HG03457 (cell line): ENCODE measurements around the gene TAF4.

ENCODE experiments used
- ATAC-seq: cut with Tn5 transposase; IDR thresholded peaks from one replicate; pipeline ENCODE4 v1.9.1; 2021; ENCODE audit warnings: moderate number of reproducible peaks; ENCODE audit not compliant: unreplicated experiment

The TAF4 gene

DNA sequence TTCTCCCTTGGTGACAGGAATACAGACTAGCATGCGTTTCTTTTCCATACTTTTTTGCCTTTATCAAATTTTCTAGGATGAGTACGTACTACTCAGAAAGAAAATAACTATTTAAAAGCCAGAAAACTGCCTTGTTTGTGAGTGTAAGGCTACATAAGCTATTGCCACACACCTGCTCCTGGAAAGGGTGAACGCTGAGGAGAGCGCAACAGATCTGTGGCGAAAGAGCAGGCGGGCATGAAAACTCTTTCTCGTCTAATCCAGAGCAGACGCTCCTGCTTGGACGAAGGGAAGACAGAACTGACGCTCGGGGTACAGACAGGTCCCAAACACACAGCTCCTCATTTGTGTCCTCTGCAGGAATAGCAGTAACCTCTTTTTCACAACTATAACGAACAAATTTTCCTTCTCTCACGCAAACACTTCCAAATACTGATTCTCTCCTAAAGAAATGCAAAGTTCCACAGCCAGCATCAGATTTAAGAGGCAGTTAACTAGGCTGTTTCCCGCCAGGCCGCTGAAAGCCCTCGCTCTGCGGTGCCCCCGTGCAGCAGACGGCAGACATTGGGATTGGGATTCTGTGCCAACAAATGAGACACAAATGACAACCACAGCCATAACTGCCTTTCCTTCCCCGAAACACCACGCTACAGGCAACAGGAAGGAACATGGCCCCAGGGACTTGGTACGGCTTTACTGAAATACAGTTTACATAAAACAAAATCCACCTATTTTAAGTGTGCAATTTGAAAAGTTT lies 20.0 kb downstream of the TAF4 start:
- ATAC-seq = no peak

DNA sequence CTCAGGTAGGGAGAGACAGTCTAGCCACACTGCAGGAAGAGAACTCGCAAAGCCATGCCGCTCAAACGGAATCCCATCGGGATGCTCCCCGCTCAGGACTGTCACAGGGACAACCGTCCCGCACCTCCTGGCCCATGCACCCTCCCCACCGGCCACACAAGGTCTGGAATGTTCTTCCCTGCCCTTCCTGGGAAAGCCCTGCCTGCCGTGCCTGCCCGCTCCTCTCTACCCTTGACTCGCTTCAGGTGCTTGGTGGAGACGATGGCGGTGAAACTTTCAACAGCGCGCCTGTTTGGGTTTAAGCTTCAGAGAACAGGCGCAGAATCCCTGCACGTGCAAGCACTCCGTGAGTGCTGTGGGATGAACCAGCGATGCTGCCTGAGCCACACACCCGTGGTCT lies 20.6 kb downstream of the TAF4 start:
- no peak for ATAC-seq

DNA sequence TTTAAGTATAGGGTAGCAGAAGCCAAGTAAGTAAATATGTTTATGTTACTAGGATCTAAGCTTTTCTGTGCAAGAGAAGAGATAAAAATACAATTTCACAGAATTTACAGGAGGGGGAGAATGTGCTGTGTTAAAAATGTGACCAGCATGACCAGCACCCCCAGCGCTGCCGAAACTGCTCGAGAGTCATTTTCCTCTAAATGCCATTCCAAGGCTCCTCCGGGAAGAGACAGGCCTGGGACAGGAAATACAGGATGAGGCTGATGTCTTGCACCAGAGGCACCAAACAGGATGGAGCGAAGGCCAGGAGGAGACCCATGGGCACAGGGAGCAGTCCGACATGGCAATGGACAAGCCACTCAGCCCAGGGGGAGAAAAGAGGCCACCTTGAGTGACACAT lies 21.1 kb downstream of the TAF4 start:
- no peak for ATAC-seq

DNA sequence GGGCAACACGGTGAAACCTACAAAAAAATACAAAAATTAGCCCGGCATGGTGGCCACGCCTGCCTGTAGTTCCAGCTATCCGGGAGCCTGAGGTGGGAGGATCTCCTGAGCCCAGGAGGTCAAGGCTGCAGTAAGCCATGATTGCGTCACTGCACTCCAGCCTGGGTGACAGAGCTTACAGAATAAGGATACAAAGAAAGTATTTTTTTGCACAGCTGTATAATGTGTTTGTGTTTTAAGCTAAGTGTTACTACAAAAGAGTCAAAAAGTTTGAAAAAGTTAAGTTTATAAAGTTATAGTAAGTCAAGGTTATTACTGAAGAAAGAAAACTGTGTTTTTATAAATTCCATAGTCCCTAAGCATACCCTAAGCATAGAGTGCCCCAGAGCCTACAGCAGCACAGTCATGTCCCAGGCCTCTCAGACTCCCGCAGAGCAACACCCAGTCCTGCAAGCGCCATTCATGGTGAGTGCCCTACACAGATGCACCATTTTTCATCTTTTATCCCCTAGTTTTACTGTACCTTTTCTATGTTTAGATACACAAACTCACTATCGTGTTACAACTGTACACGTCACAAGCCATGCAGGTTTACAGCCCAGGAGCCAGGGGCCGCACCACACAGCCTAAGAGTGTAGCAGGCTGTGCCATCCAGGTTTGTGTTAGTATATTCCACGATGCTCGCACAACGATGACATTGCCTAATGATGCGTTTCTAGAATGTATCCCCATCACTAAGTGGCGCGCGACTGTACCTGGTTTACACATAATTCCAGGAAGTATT lies 22.4 kb downstream of the TAF4 start:
- no peak for ATAC-seq

DNA sequence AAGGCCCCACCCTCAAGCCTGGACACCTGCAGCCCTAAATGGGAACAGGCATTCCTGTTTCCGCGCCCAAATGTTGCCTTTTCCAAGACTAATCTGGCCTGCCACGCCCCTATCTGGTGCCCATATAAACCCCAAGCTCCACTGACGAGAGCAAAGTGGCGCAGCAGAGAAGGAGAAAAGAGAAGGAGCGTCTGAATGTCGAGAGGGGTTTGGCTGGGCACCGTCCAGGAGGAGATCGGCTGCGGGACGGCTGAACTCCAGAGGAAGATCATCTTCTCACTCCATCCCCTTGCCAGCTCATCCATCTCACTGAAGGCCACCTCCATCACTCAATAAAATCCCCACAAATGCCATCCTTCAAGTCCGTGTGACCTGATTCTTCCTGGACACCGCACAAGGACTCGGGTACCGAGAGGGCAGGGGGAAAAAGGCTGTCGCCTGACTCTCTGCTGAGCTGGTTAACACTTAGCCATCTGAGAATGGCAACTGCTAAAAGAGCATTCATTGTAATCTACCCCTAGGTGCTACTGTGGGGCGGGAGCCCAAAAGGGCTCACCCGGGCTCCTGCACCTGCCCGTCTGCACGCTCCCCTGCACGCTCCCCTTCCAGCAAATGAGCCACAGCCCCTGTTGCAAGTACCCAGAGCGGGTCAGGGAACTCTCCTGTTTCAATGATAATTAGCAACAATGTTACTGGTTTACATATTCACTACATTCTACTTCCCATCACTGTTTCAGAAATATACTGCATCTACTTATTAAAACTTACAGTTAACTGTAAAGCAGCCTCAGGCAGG lies 23.5 kb downstream of the TAF4 start:
- no peak for ATAC-seq

DNA sequence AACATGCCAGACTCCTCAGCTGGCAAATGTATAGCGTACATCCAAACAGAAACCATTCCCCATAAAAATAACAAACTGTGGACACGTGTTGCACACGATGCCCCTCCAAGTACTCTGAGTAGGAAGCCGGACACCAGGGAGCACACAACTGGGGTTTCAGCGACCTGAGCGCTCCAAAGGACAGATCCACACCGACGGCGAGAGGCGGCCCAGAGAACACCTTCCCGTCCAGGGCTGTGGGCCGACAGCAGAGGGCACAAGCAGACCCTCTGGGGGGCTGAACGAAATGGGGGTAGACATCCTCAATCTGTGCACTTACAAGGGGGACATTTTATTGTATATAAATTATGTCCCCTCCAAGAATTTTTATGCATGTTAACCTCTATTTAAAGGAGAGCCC lies 24.7 kb downstream of the TAF4 start:
- no peak for ATAC-seq

DNA sequence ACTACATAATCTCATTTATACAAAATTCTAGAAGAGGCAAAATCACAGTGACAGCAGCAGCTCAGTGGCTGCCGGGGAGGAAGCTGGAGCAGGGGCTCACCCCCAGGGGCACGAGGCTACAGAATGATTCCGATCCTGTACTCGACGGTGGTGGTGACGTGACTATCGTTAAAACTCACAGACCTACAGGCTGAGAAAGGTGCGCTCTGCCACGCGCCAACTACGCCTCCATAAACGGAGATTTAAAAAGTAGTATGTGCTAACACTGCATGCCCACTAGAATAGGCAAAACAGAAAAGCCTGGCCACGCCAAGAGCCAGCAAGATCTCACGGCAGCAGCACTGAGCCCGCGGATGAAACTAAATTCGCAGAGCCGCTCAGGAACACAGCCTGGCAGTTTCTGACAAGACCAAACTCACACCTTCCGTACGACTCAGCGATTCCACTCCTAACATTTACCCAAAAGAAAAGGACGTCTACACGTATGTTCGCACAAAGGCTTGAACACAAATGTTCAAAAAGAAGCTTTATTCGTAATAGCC lies 25.2 kb downstream of the TAF4 start:
- ATAC-seq = no peak

DNA sequence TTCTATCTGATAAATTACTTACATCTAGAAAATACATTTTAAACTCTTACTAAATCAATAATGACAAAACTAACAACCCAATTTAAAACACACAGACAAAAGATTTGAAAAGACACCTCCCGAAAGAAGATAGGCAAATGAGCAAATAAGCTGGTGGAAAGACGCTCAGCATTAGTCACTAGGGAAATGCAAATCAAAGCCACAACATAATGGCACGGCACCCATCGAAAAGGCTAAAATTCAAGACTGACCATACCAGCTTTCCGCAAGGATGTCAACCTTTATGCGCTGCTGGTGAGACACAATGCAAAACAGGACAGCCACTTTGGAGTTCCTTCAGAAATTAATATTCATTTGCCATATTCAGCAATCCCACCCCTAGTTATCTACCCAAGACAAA lies 25.9 kb downstream of the TAF4 start:
- ATAC-seq = no peak

DNA sequence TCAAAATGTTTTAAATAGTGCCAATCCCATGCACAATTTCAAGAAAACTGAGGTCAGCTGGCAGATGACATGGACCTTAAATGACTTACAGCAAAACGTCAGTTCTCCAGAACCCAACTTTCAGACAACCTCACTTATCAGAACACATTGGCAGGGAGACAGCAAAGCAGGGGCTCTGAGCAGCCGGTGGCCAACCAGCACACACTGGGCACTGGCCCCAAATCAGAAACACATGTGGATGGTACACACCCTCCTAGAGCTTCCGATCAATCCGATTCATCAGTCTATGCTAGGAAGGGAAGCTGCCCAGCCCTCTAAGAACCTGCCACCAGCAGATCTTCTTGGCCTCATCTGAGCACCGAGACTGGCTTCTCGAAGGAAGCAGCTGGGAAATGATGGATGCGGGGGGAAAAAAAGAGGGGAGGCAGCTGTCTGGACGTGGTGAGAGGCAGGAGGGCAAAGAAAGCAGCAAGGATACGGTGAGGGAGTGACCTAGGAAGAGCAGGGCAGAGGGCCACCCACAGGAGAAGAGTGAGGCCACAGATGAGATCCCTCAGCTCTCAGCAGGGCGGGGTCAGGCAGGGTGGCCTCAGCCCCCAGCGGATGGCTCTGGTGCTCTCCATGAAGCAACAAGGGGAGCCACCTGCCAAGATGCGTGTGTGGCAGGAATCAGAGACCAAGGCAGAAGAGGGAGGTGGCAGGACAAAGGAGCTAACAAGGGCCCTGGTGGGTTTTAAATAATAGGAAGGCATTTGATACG lies 32.9 kb downstream of the TAF4 start:
- no peak for ATAC-seq

DNA sequence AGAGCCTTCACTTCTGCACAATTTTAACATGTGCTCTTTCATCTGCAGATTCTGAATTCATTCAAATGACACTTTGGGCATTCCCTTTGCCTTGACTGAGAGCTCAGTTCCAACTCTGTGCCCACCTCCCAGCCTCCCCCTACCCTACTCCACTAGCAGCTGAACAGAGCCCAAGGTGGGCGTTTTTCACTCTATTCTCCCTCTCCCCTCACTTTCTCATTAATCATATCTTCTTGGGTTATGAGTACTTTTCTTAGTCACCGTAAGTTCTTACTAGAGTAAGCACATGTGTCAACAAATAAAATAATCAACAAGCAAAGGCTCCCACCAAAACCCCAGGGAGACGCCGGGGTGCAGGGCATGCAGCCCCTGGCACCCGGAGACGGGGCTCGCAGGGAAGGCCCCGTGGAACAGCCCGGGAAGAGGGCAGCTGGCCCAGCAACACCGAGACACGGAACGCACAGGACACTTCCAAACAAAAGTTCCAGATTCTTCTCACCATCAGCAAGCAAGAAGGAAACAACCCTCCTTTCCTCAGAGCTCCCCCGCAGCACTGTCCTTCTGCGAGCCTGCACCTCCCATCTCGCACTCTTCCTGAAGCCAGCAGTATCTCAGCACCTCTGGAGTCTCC lies 34.1 kb downstream of the TAF4 start:
- ATAC-seq = no peak

DNA sequence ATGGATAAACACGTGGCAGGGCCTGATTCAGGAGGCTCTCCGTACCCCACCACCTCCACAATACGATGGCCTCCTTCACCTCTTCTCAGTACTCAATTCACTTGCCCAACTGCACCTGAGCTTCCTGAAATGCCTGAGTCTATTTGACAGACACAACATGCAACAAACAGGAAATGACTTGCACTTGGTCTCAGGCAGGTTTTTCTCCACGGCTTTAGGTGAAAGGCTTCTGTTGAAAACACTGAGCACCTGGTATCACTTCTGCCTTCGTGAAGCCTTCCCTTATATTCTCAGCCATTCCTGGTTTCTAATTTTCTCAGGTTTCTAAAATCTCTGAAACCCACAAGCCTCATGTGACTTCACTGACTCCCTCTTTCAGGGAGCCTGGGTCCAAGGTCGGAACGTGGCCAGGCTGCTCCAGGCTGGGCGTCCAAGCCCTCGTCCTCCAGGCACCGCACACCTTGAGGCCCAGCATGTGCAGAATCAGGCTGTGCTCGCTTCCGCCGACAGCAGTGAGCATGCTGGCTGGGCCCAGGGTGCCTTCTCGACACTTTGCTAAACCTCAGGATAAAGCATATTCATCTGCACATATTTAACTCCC lies 34.7 kb downstream of the TAF4 start:
- ATAC-seq = no peak

DNA sequence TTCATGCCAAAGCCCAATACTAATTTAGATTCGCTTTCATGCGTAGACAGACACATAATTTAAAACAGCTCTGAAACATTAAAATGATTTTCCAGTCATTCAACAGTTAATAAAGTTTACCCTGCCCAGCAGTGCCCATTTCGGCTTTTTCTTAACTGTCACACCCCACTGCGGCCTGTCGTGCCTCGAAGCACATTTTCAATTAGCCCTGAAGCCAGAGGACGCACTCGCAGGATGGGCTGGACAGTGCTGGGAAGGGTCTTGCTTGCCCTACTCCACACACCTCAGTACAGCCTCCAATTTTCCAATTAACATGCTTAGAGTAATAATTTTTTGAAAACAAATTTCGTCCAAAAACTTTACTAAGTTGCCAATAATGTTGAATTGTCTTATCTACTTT lies 35.3 kb downstream of the TAF4 start:
- no peak for ATAC-seq

DNA sequence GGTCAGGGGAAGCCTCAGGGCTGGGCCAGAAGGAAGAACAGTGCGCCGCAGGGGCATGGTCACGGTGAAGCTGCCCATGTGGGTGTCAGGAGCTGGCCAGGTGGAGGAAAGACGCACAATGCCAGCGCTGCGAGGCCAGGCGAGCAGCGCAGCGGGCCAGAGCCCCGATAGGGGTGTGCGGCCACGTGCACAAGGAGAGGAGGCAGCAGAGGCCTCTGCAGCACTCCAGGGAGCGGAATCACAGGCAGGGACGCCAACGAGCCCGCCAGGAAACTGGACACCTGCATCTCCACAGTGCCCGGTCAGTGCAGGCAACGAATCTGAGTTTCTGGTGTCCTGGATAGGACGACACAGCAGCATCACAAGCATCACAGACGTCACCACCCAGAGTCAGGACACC lies 35.7 kb downstream of the TAF4 start:
- ATAC-seq = no peak

DNA sequence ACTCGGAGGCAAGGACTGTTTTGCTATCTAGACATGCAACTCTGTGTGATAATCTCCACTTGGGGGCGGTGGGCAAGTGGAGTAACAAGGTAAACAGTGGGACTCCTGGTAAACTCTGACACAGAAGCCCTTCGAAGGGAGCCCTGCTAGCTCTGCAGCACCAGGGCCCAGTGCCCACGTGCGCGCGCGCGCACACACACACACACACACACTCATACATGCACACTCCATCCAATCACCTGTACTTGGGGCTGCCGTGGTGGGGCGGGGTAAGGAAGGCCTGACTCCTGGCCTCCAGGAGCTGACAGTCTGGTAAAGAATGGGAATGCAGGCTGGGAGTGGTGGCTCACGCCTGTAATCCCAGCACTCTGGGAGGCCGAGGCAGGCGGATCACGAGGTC lies 36.4 kb downstream of the TAF4 start:
- ATAC-seq = no peak

DNA sequence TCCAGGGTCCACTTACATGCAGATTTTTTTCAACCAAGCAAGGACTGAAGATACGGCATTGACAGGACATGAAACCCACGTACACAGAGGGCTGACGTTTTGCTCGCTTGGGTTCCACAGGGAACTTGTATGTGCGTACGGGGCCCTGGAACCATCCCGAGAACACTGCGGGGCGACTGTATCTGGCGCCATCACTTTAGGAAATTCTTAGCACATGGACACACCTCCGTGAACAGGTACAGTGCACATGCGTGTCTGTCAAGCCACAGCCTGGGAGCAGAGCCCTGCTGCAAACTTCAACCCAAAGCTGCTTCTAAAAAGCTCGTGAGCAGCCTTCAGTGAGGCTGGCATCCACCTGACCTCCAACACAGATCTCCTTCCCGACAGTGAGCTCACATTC lies 37.3 kb downstream of the TAF4 start:
- no peak for ATAC-seq

DNA sequence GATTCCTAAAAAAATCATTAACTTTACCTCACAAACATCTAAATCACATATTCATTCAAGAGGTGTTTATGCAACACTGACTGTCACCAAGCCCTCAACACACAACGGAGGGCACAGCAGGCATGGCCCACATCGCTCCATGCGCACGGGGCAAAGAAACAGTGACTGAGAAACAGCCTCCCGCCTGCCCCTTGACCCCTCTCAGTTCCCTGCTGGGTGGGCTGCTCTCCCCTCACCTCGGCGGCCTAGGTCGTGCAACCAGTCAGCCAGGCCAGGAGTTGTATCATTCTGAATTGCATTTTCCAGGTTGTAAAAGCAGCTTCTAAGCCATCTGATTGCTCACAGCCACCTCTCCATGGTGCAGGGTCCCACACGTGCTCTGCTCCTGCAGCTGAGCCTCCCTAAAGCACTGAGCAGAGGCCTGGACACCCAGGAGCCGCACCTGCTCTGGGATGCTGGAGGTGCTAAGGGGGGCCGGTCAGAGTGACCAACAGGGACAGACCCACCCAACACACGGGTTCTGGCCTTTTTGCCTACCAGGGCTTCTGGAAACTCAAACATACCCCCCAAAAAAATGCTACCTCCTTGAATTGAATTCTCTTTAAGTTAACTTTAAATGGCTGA lies 37.9 kb downstream of the TAF4 start:
- no peak for ATAC-seq

DNA sequence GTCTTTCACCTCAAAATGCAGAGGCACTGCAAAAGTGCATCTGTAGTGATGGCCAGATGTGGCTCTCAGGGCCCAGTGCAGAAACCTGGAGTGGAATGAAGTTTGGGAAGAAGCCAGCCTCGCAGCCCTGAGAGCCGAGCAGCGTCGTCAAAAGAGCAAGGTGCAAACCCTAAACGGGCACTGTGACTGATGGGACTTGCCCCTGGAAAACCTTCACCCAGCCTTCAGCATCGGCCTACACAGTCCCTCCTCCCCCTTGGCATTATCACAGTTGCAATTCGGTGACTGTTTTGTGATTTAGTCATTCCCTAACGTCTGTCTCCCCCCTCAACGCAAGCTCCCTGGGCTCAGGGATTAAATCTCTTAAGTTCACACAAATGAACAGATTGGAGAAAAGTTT lies 38.6 kb downstream of the TAF4 start:
- no peak for ATAC-seq

DNA sequence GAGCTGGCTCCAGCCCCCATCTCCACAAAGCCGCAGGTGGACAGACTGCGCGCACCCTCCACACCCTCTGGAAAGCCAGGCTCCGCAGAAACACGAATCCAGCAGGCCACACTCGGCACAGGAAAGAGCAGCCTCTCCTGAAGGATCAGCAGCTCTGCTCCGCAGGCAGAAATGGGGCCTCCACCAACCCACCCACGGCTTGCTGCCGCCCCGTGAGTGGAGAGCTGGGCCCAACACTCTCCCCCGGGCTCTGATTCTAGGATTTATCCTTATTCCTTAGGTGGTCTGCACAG lies 39.2 kb downstream of the TAF4 start:
- no peak for ATAC-seq

DNA sequence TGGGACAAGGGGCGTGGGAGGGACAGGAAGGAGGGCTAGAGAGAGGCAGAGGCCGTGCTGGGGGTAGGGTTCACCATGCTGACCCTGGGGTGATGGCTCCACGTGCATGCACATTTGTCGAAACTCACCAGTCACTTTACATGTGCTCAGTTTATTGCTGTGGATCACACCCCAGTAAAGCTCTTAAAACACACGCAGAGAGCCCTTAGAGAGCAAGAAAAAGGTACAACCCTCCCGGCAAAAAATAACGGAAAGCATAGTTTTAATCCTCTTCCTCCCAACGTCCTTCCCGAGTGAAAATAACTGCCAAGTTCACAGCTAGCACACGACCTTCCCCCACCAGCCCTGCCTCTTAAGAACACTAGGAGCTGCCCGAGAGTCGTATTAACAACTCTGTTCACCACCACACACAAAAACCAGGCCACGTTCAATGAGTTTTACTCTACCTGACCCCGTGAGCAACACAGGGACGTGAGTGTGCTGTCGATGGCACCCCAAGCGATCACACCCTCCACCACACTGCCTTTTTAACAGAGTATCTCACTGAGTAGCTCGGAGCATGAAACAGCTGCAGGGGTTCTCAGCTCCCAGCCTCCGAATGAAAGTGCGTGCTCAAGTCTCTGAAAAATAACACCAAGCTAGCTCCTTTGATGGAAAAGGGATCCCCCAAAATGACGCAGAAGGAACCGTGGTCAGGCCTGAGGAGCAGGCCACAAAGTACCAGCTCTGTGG lies 39.7 kb downstream of the TAF4 start:
- ATAC-seq = no peak
